ENCODE measurements around the gene RPS25. TPM values are rescaled to one million over a fixed set of nuclear protein-coding genes. Genes with fewer than 3 reads are reported as not detected.
"Not testable (repeated sequence)": the region's sequence is repeated elsewhere in the genome, so short reads cannot be mapped to it uniquely, and the experiment has no call there.

RPS25 gene
- total and polyA plus RNA-seq, 2 experiments from 2014 or later = 1,058 to 1,502 TPM

DNA sequence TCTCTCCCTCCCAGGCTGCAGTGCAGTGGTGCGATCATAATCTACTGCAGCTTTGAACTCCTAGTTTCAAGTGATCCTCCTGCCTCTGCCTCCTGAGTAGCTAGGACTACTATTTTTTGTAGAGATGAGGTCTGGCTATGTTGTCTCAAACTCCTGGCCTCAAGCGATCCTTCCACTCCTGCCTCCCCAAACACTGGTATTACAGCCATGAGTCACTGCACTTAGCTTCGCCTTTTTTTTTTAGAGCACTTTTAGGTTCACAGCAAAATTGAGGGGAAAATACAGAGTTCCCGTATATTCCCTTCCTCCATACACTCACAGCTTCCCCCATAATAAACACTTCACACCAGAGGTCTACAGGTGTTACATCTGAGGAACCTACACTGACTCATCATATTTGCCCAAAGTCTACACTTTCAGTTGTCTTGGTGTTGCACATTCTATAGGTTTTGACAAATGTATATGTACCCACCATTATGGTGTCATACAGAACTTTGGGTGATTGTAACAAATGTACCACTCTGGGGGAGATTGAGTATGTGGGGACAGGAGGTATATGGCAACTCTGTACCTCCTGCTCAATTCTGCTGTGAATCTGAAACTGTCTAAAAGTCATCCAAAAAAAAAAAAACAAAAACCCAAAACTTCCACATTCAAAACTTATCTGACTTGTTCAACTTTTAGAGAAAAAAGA is 23.8 kb upstream of the RPS25 start:
- no peak overlapping the region for H3K4me3 ChIP-seq
- H4K20me1 ChIP-seq (ENCODE audit: insufficient read depth, poor library complexity, severe bottlenecking) = no peaks in the 10 kb centered on the region
- no peak overlapping the region for H3K27ac ChIP-seq
- 79% methylated on average over 4 of the region's 4 CpGs for WGBS (ENCODE audit: low lambda C conversion rate, missing lambda C conversion rate)
- no peaks in the 10 kb centered on the region for H3K9me2 ChIP-seq (replicated peaks; ENCODE audit: insufficient read depth)
- no peaks in the 10 kb centered on the region for H3K36me3 ChIP-seq (replicated peaks; ENCODE audit: insufficient read depth, low read depth)
- H3K9me3 ChIP-seq (ENCODE audit: low read depth) = no peaks in the 10 kb centered on the region
- no peaks in the 10 kb centered on the region for H3K4me1 ChIP-seq (ENCODE audit: insufficient read depth)
- no peak for DNase-seq (ENCODE audit: low spot score)
- no peaks in the 10 kb centered on the region for H3K27me3 ChIP-seq
- H3K79me2 ChIP-seq = no peaks in the 10 kb centered on the region
- TF ChIP-seq EZH2 (IDR thresholded peaks at IDR 0.05; ENCODE audit: borderline replicate concordance) = no peak
- TF ChIP-seq, protein P1, sequence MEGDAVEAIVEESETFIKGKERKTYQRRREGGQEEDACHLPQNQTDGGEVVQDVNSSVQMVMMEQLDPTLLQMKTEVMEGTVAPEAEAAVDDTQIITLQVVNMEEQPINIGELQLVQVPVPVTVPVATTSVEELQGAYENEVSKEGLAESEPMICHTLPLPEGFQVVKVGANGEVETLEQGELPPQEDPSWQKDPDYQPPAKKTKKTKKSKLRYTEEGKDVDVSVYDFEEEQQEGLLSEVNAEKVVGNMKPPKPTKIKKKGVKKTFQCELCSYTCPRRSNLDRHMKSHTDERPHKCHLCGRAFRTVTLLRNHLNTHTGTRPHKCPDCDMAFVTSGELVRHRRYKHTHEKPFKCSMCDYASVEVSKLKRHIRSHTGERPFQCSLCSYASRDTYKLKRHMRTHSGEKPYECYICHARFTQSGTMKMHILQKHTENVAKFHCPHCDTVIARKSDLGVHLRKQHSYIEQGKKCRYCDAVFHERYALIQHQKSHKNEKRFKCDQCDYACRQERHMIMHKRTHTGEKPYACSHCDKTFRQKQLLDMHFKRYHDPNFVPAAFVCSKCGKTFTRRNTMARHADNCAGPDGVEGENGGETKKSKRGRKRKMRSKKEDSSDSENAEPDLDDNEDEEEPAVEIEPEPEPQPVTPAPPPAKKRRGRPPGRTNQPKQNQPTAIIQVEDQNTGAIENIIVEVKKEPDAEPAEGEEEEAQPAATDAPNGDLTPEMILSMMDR (IDR thresholded peaks at IDR 0.05; ENCODE audit: poor library complexity) = no peak
- no peak for TF ChIP-seq EZH2phosphoT487 (IDR thresholded peaks at IDR 0.05; ENCODE audit: low read depth, severe bottlenecking, unreplicated experiment)
- H3K4me2 ChIP-seq = no peak overlapping the region
- H2AFZ ChIP-seq = no peak overlapping the region

DNA sequence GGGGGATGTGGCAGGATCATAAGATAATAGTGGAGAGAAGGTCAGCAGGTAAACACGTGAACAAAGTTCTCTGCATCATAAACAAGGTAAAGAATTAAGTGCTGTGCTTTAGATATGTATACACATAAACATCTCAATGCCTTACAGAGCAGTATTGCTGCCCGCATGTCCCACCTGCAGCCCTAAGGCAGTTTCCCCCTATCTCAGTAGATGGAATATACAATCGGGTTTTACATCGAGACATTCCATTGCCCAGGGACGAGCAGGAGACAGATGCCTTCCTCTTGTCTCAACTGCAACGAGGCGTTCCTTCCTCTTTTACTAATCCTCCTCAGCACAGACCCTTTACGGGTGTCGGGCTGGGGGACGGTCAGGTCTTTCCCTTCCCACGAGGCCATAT is 21.3 kb upstream of the RPS25 start:
- not testable (repeated sequence) for H3K4me2 ChIP-seq; H3K9me3 ChIP-seq (ENCODE audit: low read depth); H3K36me3 ChIP-seq (replicated peaks; ENCODE audit: insufficient read depth, low read depth); H3K27me3 ChIP-seq; H3K4me3 ChIP-seq; H3K79me2 ChIP-seq; DNase-seq (ENCODE audit: low spot score); H4K20me1 ChIP-seq (ENCODE audit: insufficient read depth, poor library complexity, severe bottlenecking); H3K27ac ChIP-seq; H3K9me2 ChIP-seq (replicated peaks; ENCODE audit: insufficient read depth); H3K4me1 ChIP-seq (ENCODE audit: insufficient read depth); H2AFZ ChIP-seq
- WGBS (ENCODE audit: low lambda C conversion rate, missing lambda C conversion rate) = 42% methylated on average over 11 of the region's 11 CpGs

DNA sequence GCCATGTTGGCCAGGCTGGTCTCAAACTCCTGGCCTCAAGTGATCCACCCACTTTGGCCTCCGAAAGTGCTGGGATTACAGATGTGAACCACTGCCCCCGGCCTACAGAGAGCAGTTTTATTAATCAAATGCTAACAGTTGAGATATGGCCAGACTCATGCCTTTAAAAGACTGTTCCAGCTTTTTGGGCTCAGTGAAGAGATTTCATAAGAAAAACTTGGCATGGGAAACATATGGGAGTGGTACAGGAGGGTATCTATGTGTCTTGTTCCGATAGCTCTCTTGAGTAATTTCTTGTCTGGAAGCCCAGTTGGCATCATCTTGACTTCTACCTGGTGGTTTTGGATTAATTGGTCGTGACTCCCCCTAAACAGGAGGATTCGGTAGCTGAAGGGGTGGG is 20.7 kb upstream of the RPS25 start:
- no peaks in the 10 kb centered on the region for H3K27me3 ChIP-seq
- H3K9me2 ChIP-seq (replicated peaks; ENCODE audit: insufficient read depth) = no peaks in the 10 kb centered on the region
- 94% methylated on average over 5 of the region's 5 CpGs for WGBS (ENCODE audit: low lambda C conversion rate, missing lambda C conversion rate)
- no peak overlapping the region for H3K4me3 ChIP-seq
- H4K20me1 ChIP-seq (ENCODE audit: insufficient read depth, poor library complexity, severe bottlenecking) = no peaks in the 10 kb centered on the region
- no peaks in the 10 kb centered on the region for H3K4me1 ChIP-seq (ENCODE audit: insufficient read depth)
- no peaks in the 10 kb centered on the region for H3K79me2 ChIP-seq
- H3K27ac ChIP-seq = no peak overlapping the region
- no peaks in the 10 kb centered on the region for H3K36me3 ChIP-seq (replicated peaks; ENCODE audit: insufficient read depth, low read depth)
- TF ChIP-seq EZH2phosphoT487 (IDR thresholded peaks at IDR 0.05; ENCODE audit: low read depth, severe bottlenecking, unreplicated experiment) = no peak
- H2AFZ ChIP-seq = no peak overlapping the region
- H3K4me2 ChIP-seq = no peak overlapping the region
- no peaks in the 10 kb centered on the region for H3K9me3 ChIP-seq (ENCODE audit: low read depth)
- DNase-seq (ENCODE audit: low spot score) = no peak

DNA sequence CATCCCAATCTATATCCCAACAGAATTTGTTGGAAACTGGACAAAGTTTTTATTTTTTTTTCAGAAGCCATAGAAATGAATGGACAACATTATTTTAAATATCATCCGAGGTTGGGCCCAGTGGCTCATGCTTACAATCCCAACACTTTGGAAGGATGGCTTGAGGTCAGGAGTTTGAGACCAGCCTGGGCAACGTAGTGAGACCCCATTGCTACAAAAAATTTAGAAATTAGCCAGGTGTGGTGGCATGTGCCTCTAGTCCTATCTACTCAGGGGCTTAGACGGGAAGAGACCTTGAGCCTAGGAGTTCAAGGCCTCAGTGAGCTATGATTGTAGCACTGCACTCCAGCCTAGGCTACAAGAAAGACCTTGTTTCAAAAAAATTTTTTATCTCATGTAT is 16.7 kb upstream of the RPS25 start:
- H3K27me3 ChIP-seq = no peaks in the 10 kb centered on the region
- no peak overlapping the region for H3K4me3 ChIP-seq
- WGBS (ENCODE audit: low lambda C conversion rate, missing lambda C conversion rate) = 92% methylated on average over 3 of the region's 3 CpGs
- H3K27ac ChIP-seq = no peak overlapping the region
- peaks cover 3% of the 10 kb centered on the region for H3K4me1 ChIP-seq (ENCODE audit: insufficient read depth)
- H3K9me3 ChIP-seq (ENCODE audit: low read depth) = no peaks in the 10 kb centered on the region
- DNase-seq (ENCODE audit: low spot score) = no peak
- no peak overlapping the region for H2AFZ ChIP-seq
- H3K4me2 ChIP-seq = no peak overlapping the region
- peaks cover 8% of the 10 kb centered on the region for H3K79me2 ChIP-seq
- no peaks in the 10 kb centered on the region for H3K9me2 ChIP-seq (replicated peaks; ENCODE audit: insufficient read depth)
- TF ChIP-seq, protein P1 (IDR thresholded peaks at IDR 0.05; ENCODE audit: poor library complexity) = no peak
- no peak for TF ChIP-seq EZH2phosphoT487 (IDR thresholded peaks at IDR 0.05; ENCODE audit: low read depth, severe bottlenecking, unreplicated experiment)
- no peak for TF ChIP-seq EZH2 (IDR thresholded peaks at IDR 0.05; ENCODE audit: borderline replicate concordance)
- H3K36me3 ChIP-seq (replicated peaks; ENCODE audit: insufficient read depth, low read depth) = no peaks in the 10 kb centered on the region
- no peaks in the 10 kb centered on the region for H4K20me1 ChIP-seq (ENCODE audit: insufficient read depth, poor library complexity, severe bottlenecking)

DNA sequence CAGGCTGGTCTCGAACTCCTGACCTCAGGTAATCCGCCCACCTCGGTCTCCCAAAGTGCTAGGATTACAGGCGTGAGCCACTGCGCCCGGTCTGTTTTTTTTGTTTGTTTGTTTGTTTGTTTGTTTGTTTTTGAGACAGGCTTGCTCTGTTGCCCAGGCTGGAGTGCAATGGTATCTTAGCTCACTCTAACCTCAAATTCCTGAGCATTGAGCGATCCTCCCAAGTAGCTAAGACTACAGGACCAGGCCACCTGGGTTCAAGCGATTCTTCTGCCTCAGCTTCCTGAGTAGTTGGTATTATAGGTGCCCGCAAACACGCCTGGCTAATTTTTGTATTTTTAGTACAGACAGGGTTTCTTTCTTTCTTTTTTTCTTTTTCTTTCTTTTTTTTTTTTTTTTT is 15.3 kb upstream of the RPS25 start:
- Histone ChIP-seq H3K4me1 (ENCODE audit: insufficient read depth) (peaks cover 13% of the 10 kb centered on the region), H3K79me2 (peaks cover 16% of the 10 kb centered on the region)
- H3K4me2 ChIP-seq; H3K4me3 ChIP-seq; H3K27ac ChIP-seq; H3K27me3 ChIP-seq; H3K36me3 ChIP-seq (replicated peaks; ENCODE audit: insufficient read depth, low read depth); H2AFZ ChIP-seq; DNase-seq (ENCODE audit: low spot score); H3K9me2 ChIP-seq (replicated peaks; ENCODE audit: insufficient read depth); H3K9me3 ChIP-seq (ENCODE audit: low read depth); H4K20me1 ChIP-seq (ENCODE audit: insufficient read depth, poor library complexity, severe bottlenecking): not testable (repeated sequence)
- WGBS (ENCODE audit: low lambda C conversion rate, missing lambda C conversion rate) = 88% methylated on average over 10 of the region's 10 CpGs

Data from hepatocyte (in vitro differentiated cells).